IPS DF 6.9 (cell line): Measurements from ENCODE around the gene PTPRU.

Experiments used
- DNase-seq: peaks from one replicate; pipeline ENCODE4 v3.0.0-alpha.2; 2013; ENCODE audit warnings: low read depth, low spot score
- H3K27ac ChIP-seq: one replicate; pipeline ENCODE4 v1.5.1; 2013; ENCODE audit warnings: low read length, control low read depth
- H3K27me3 ChIP-seq: 2 replicates; pipeline ENCODE4 v1.6.1; 2013; ENCODE audit warnings: mild to moderate bottlenecking, low read length; ENCODE audit not compliant: control insufficient read depth, insufficient read depth
- H3K36me3 ChIP-seq: 2 replicates; pipeline ENCODE4 v1.6.1; 2013; ENCODE audit warnings: low read length; ENCODE audit not compliant: control insufficient read depth, insufficient read depth
- H3K4me1 ChIP-seq: 2 replicates; pipeline ENCODE4 v1.6.1; 2013; ENCODE audit warnings: low read length; ENCODE audit not compliant: control insufficient read depth, insufficient read depth
- H3K4me3 ChIP-seq: 2 replicates; pipeline ENCODE4 v1.5.1; 2013; ENCODE audit warnings: mild to moderate bottlenecking, low read length
- H3K9me3 ChIP-seq: 2 replicates; pipeline ENCODE4 v1.6.1; 2013; ENCODE audit warnings: low read length, inconsistent platforms; ENCODE audit not compliant: control insufficient read depth, insufficient read depth
- WGBS: extraction: QIAGEN DNeasy Blood & Tissue Kit; methylation state at CpG from one replicate; pipeline ENCODE4 v1.1.7; 2013; ENCODE audit warnings: mixed read lengths, missing lambda C conversion rate; ENCODE audit not compliant: insufficient read length, insufficient coverage; 5-methylcytosine and 5-hydroxymethylcytosine counted together

The PTPRU gene

GRCh38 chr1:29245261-29245660 lies 8.9 kb downstream of the PTPRU start:
- WGBS, result no CpG with 5 or more reads among the region's 6 CpGs
- no peaks in the 10 kb centered on the region for H3K36me3 ChIP-seq
- DNase-seq, result no peak
- peaks cover 14% of the 10 kb centered on the region for H3K4me1 ChIP-seq
- H3K9me3 ChIP-seq, result no peaks in the 10 kb centered on the region
- no peak overlapping the region for H3K4me3 ChIP-seq
- H3K27ac ChIP-seq, result no peak overlapping the region
- H3K27me3 ChIP-seq, result no peaks in the 10 kb centered on the region

GRCh38 chr1:29245876-29246275 lies 9.6 kb downstream of the PTPRU start:
- no peak for DNase-seq
- no peaks in the 10 kb centered on the region for H3K36me3 ChIP-seq
- no peak overlapping the region for H3K4me3 ChIP-seq
- no CpG with 5 or more reads among the region's 5 CpGs for WGBS
- no peaks in the 10 kb centered on the region for H3K27me3 ChIP-seq
- H3K27ac ChIP-seq, result no peak overlapping the region
- H3K4me1 ChIP-seq, result peaks cover 14% of the 10 kb centered on the region
- H3K9me3 ChIP-seq, result no peaks in the 10 kb centered on the region

- Histone ChIP-seq H3K27ac (no peak overlapping the region), H3K4me1 (peaks cover 14% of the 10 kb centered on the region), H3K4me3 (no peak overlapping the region), H3K9me3 (no peaks in the 10 kb centered on the region), H3K27me3 (no peaks in the 10 kb centered on the region), H3K36me3 (no peaks in the 10 kb centered on the region)
- no CpG with 5 or more reads among the region's 3 CpGs for WGBS
- no peak for DNase-seq
Measured at GRCh38 chr1:29247044-29247443, 10.7 kb downstream of the PTPRU start.

GRCh38 chr1:29247571-29248273 lies 11.4 kb downstream of the PTPRU start:
- Histone ChIP-seq H3K27ac (no peak overlapping the region), H3K4me1 (peaks cover 14% of the 10 kb centered on the region), H3K9me3 (no peaks in the 10 kb centered on the region), H3K4me3 (no peak overlapping the region), H3K27me3 (no peaks in the 10 kb centered on the region), H3K36me3 (no peaks in the 10 kb centered on the region)
- DNase-seq, result no peak
- WGBS, result no CpG with 5 or more reads among the region's 8 CpGs

GRCh38 chr1:29248409-29248808 lies 12.1 kb downstream of the PTPRU start:
- Histone ChIP-seq H3K36me3 (no peaks in the 10 kb centered on the region), H3K9me3 (no peaks in the 10 kb centered on the region), H3K27me3 (no peaks in the 10 kb centered on the region), H3K27ac (no peak overlapping the region), H3K4me1 (peaks cover 14% of the 10 kb centered on the region), H3K4me3 (no peak overlapping the region)
- no CpG with 5 or more reads among the region's 2 CpGs for WGBS
- DNase-seq, result no peak

GRCh38 chr1:29249170-29249691 lies 12.9 kb downstream of the PTPRU start:
- Histone ChIP-seq H3K27me3 (no peaks in the 10 kb centered on the region), H3K4me1 (peaks cover 14% of the 10 kb centered on the region), H3K4me3 (no peak overlapping the region), H3K9me3 (no peaks in the 10 kb centered on the region), H3K36me3 (no peaks in the 10 kb centered on the region), H3K27ac (no peak overlapping the region)
- no CpG with 5 or more reads among the region's 8 CpGs for WGBS
- peak; percentile 87 for DNase-seq

GRCh38 chr1:29249951-29250581 lies 13.7 kb downstream of the PTPRU start:
- WGBS, result no CpG with 5 or more reads among the region's 2 CpGs
- no peak for DNase-seq
- Histone ChIP-seq H3K27ac (no peak overlapping the region), H3K9me3 (no peaks in the 10 kb centered on the region), H3K4me3 (no peak overlapping the region), H3K36me3 (no peaks in the 10 kb centered on the region), H3K4me1 (peaks cover 14% of the 10 kb centered on the region), H3K27me3 (no peaks in the 10 kb centered on the region)

- Histone ChIP-seq H3K36me3 (no peaks in the 10 kb centered on the region), H3K4me1 (peaks cover 14% of the 10 kb centered on the region), H3K4me3 (no peak overlapping the region), H3K9me3 (no peaks in the 10 kb centered on the region), H3K27me3 (no peaks in the 10 kb centered on the region), H3K27ac (no peak overlapping the region)
- WGBS, result no CpG with 5 or more reads among the region's 8 CpGs
- DNase-seq, result no peak
Measured at GRCh38 chr1:29251164-29252124, 15.1 kb downstream of the PTPRU start.

- Histone ChIP-seq H3K4me1 (peaks cover 16% of the 10 kb centered on the region), H3K27me3 (no peaks in the 10 kb centered on the region), H3K4me3 (no peak overlapping the region), H3K36me3 (no peaks in the 10 kb centered on the region), H3K9me3 (no peaks in the 10 kb centered on the region), H3K27ac (no peak overlapping the region)
- no peak for DNase-seq
- no CpG with 5 or more reads among the region's 3 CpGs for WGBS
Measured at GRCh38 chr1:29253180-29253579, 16.9 kb downstream of the PTPRU start.

- Histone ChIP-seq H3K36me3 (no peaks in the 10 kb centered on the region), H3K27ac (no peak overlapping the region), H3K4me3 (no peak overlapping the region), H3K27me3 (peaks cover 4% of the 10 kb centered on the region; the same call in 1 of the 2 replicates), H3K9me3 (no peaks in the 10 kb centered on the region), H3K4me1 (peaks cover 15% of the 10 kb centered on the region)
- no peak for DNase-seq
- WGBS, result no CpG with 5 or more reads among the region's 7 CpGs
Measured at GRCh38 chr1:29254346-29254745, 18.0 kb downstream of the PTPRU start.
